GM12874 (cell line): ENCODE measurements around the gene HTR2B.

Source experiments
- CTCF ChIP-seq: IDR thresholded peaks from 2 replicates; pipeline ENCODE4 v1.5.1; 2011; ENCODE audit warnings: low read depth, mild to moderate bottlenecking, control low read depth, low read length, moderate library complexity; ENCODE audit not compliant: insufficient read depth

HTR2B gene

DNA sequence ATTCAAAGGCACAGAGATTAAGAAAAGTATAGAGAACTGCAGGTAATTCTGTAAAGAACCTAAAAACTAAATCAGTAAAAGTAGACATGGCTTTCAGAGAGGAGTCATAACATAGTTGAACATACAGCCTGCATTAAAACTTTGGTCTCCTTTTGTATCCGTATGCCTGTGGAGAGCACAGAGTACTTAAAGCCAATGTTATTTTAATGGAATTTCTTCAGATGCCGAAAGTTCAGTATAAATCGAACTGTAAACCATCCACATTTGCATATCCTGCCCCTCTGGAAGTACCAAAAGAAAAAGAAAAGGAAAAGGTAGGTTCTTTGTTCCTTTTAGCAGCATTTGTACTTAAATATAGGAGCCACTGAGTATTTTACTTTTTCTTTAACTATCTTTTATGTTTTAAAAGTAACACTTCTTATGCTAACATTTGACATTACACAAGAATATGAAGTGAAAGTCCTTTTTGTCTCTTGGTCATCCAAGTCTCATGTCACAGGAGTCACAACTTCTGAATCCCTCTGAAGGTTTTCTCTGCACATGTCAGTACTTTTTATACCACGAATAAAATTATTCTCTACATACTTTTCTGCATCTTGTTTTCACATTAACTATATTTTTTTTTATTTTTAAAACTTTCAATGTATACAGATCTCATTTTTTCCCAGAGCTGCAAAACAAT is 38.7 kb upstream of the HTR2B start:
- TF ChIP-seq CTCF = no peak

DNA sequence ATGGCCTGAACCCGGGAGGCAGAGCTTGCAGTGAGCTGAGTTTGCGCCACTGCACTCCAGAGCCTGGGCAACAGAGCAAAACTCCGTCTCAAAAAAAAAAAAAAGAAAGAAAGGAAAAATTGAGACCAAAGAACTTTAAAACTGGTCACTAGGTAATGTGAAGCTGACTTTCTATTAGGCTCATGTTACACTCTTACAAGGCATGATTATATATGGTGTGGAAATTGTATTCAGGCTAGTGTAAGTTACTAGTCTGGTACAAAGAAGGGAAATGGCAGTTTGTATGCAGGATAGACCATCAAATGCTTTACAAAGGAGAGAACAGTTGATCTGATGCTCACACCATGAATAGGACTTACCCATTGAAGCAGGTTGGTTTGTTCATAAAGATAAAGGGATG is 38.2 kb upstream of the HTR2B start:
- TF ChIP-seq CTCF = no peak

- TF ChIP-seq CTCF = no peak
Observed at GRCh38 chr2:231161877-231162329, 37.1 kb upstream of the HTR2B start.

GRCh38 chr2:231161252-231161839 is 36.5 kb upstream of the HTR2B start:
- TF ChIP-seq CTCF = no peak

DNA sequence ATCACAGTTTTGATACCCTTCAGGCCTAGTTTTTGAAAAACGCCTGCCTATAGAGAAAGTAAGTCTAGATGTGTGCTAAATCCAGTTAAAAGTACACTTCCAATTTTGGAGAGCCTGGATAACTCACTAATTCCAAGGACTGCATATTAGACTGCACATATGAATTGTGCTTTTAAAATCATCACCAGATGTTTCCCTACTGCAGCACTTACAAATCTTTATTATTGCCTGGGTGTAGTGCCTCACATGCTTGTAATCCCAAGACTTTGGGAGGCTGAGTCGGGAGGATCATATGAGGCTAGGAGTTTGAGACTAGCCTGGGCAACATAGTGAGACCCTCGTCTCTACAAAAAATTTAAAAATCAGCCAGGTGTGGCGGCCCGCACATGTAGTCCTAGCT is 35.9 kb upstream of the HTR2B start:
- TF ChIP-seq CTCF = no peak

DNA sequence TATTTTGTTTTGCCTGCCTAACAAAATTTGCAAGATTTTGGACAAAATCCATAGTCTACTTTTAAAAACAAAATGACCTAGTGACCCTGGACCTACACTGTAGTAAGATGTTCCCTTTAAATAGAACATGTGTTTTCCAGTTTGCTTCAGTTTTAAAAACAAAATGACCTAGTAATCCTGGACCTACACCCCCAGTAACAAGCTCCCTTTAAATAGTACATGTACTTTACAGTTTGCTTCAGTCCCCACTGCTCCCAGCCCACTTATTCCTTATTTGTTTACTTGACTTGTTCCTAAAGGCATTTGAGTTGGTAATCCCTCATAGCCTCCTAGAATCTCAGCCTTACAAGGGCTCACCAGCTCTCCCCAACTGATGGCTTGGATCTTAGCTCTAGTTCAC is 34.5 kb upstream of the HTR2B start:
- no peak for TF ChIP-seq CTCF

DNA sequence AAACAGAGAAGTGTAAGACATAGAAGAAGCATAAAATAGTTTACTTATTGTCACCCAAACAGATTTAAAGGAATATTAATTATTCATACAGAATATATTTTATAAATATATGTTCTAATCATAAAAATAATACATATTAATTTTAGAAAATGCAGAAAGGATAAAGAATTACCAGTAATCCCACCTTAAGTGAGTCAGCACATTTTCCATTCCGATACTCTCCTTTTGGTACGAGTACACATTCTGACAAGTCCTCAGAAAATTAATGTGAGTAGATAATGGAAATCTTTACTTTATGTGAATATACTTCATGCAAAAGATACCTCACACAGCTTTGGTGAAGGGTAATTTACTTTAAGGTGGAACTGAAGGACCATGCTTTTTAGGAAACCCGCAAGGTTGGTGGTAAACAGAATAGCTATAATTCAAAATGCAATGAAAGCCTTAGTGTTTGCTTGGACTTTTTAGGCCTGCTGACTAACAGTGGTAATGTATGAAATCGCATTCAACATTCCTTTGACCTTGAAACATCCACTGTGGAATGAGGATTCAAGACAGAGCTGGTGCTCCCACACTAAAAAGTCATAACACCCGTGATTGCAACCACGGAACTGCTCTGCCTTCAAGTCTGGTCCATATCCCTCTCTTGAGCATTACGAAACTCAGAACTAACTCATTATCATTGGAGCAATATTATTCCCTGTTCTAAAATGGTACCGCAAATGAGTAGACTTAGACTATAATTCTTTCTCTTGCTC is 28.1 kb upstream of the HTR2B start:
- no peak for TF ChIP-seq CTCF
